Measurements from ENCODE around the gene BOD1L1.

BOD1L1 gene

DNA sequence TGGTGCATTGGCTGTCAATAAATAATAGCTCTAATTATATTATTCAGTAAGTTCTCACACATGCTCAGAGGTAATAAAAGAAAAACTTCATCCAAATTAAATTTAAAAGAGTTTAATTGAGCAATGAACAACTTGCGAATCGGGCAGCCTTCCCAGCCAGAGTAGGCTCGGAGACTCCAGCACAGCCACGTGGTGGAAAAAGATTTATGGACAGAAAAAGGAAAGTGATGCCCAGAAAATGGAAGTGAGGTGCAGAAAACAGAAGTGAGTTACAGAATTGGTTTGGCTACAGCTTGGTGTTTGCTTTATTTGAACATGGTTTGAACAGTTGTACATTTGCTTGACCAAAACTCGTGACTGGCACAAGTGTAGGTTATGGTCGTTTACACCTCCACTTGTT is 13.6 kb upstream of the BOD1L1 start:
- Histone ChIP-seq H3K27ac (no peak overlapping the region), H3K4me3 (no peak overlapping the region)
- TF ChIP-seq, protein P1, sequence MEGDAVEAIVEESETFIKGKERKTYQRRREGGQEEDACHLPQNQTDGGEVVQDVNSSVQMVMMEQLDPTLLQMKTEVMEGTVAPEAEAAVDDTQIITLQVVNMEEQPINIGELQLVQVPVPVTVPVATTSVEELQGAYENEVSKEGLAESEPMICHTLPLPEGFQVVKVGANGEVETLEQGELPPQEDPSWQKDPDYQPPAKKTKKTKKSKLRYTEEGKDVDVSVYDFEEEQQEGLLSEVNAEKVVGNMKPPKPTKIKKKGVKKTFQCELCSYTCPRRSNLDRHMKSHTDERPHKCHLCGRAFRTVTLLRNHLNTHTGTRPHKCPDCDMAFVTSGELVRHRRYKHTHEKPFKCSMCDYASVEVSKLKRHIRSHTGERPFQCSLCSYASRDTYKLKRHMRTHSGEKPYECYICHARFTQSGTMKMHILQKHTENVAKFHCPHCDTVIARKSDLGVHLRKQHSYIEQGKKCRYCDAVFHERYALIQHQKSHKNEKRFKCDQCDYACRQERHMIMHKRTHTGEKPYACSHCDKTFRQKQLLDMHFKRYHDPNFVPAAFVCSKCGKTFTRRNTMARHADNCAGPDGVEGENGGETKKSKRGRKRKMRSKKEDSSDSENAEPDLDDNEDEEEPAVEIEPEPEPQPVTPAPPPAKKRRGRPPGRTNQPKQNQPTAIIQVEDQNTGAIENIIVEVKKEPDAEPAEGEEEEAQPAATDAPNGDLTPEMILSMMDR (IDR thresholded peaks at IDR 0.05): no peak
- DNase-seq (ENCODE audit: low spot score): no peak

- no peak for DNase-seq (ENCODE audit: low spot score)
- no peak overlapping the region for H3K4me3 ChIP-seq
- H3K27ac ChIP-seq: no peak overlapping the region
- TF ChIP-seq, protein P1 (IDR thresholded peaks at IDR 0.05): no peak
Observed at GRCh38 chr4:13640149-13640940, 12.8 kb upstream of the BOD1L1 start.

DNA sequence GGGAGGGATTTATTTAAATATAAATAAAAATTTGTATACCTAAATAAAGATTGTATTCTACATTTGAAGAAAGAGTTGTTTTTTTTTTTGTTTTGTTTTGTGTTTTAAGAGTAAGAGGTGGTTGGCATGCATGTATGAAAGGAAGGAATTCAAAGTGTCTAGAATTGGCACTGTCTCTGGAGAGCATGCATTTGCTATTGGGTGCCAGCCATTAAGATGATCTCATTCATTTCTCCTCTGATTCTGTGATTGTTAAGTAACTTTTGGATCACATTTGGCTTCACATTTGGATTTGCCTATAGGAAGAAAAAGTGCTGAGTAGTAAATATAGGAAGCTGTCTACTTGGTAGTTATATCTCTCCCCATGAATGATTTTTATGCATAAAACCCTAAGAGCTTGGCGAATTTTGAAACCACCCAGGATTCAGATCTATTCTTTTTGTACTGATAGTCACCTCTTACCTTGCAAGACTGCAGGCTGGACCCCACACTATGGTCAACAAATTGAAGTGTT is 7.8 kb upstream of the BOD1L1 start:
- Histone ChIP-seq H3K27ac (no peak overlapping the region), H3K4me3 (no peak overlapping the region)
- TF ChIP-seq, protein P1 (IDR thresholded peaks at IDR 0.05): no peak
- no peak for DNase-seq (ENCODE audit: low spot score)

- no peak overlapping the region for H3K27ac ChIP-seq
- TF ChIP-seq, protein P1 (IDR thresholded peaks at IDR 0.05): no peak
- DNase-seq (ENCODE audit: low spot score): no peak
- no peak overlapping the region for H3K4me3 ChIP-seq
Observed at GRCh38 chr4:13633671-13634070, 6.1 kb upstream of the BOD1L1 start.

DNA sequence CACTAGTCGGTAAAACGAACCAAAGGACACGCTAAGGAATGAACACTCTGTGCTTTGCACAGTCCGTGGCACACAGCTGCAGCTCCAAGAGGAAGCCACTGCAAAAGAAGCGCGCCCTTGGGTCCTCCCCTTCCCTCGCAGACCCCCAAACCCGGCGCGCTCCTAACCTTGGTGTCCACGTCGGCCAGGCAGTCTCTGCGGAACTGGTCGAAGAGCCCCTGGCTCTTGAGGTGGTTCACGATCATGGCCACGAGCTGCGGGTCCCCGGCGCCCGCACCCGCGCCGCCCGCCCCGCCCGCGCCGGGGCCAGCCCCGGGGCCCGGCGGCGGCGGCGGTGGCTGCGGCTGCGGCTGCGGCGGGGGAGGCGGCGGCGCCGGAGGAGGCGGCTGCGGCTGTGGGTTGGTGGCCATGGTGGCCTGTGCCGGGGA is 333 bp downstream of the BOD1L1 start:
- H3K27ac ChIP-seq: peak overlapping the region in 1 of 2 donors; percentile 97
- DNase-seq (ENCODE audit: low spot score): no peak
- TF ChIP-seq, protein P1 (IDR thresholded peaks at IDR 0.05): no peak
- peak overlapping the region; percentile 97 for H3K4me3 ChIP-seq

GRCh38 chr4:13626492-13627177 is 890 bp downstream of the BOD1L1 start:
- peak overlapping the region in 1 of 2 donors; percentile 97 for H3K27ac ChIP-seq
- TF ChIP-seq, protein P1 (IDR thresholded peaks at IDR 0.05): no peak
- no peak for DNase-seq (ENCODE audit: low spot score)
- peak overlapping the region; percentile 97 for H3K4me3 ChIP-seq
